ENCODE data around the gene SNF8.

Gene SNF8

DNA sequence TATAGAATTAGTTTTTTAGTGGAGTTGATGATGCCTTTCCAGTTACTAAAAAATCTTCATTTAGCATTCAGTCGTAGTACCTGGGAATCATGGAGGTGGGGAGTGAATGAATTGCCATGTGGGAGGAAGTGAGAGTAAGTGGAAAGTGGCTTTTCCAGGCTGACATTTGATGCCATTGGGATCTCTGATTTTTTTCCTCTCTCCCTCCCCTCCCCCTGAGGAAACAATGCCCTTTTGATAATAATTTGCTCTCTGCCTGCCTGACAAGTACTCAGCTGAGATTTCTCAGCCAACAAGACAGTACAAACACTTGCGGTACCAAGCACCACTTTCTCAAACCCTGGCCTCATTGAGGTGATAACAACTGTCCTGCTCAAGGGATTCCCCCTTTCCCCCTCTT, 34.3 kb downstream of the SNF8 start:
- Mint-ChIP-seq H3K27ac (peak overlapping the region; percentile 82 to 92 (median 87)), H3K9me3 (no peaks in the 10 kb centered on the region), H3K36me3 (ENCODE audit: low read depth) (peaks cover 37% of the 10 kb centered on the region), H3K4me1 (peaks cover 47% of the 10 kb centered on the region), H3K4me3 (peak overlapping the region; percentile 95 to 96 (median 96)), H3K27me3 (ENCODE audit: low read depth) (no peaks in the 10 kb centered on the region)
- TF ChIP-seq, protein P1, sequence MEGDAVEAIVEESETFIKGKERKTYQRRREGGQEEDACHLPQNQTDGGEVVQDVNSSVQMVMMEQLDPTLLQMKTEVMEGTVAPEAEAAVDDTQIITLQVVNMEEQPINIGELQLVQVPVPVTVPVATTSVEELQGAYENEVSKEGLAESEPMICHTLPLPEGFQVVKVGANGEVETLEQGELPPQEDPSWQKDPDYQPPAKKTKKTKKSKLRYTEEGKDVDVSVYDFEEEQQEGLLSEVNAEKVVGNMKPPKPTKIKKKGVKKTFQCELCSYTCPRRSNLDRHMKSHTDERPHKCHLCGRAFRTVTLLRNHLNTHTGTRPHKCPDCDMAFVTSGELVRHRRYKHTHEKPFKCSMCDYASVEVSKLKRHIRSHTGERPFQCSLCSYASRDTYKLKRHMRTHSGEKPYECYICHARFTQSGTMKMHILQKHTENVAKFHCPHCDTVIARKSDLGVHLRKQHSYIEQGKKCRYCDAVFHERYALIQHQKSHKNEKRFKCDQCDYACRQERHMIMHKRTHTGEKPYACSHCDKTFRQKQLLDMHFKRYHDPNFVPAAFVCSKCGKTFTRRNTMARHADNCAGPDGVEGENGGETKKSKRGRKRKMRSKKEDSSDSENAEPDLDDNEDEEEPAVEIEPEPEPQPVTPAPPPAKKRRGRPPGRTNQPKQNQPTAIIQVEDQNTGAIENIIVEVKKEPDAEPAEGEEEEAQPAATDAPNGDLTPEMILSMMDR (IDR thresholded peaks at IDR 0.05; ENCODE audit: unreplicated experiment in 3 of 3), result no peak

DNA sequence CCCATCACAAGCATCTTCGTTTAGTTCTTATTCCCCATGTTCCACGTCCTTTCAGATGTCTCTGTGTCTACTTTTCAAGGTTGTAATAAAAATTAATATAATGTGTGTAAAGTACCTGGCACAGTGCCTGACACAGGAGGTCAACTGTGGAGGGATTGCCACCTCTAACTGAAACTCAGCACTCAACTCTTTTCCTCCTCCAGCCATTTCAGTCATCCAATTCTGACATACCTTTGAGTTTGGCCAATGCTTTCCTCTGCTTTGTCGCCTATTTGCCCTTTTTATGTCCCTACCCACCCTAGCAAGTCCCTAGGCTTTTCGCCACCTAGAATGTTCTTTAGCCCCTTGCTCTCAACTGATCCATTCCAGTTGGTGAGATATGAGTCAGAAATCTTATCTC, 34.9 kb downstream of the SNF8 start:
- TF ChIP-seq, protein P1 (IDR thresholded peaks at IDR 0.05; ENCODE audit: unreplicated experiment in 3 of 3), result no peak
- Mint-ChIP-seq H3K4me3 (peak overlapping the region; percentile 95 to 96 (median 96)), H3K27me3 (ENCODE audit: low read depth) (no peaks in the 10 kb centered on the region), H3K36me3 (ENCODE audit: low read depth) (peaks cover 36% of the 10 kb centered on the region), H3K4me1 (peaks cover 47% of the 10 kb centered on the region), H3K27ac (peak overlapping the region; percentile 82 to 92 (median 87)), H3K9me3 (no peaks in the 10 kb centered on the region)

DNA sequence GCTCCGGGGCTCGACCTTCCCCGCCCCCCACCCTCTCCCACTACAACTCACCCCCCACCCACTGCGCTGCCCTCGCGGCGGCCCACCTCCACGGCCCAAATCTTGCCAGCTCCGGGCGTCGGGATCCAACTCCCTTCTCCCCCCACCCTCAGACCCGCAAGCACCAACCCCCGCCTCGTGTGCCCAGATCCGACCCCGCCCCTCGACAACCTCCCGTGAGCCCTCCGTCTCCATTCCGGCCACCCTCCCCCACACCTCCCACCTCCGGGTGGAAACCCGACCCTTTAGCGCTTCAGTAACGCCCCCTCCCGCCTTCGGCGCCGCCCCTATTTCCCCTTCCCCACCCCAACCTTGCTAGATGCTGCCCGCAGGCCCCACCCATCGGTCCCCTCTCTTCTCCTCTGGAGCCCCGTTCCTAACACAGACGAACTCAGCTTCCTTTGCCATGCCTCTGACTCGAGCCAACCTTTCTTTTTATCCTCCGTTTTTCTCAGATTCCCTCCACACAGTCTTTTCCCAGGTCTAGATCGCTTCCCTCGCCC, 35.7 kb downstream of the SNF8 start:
- H3K4me3 Mint-ChIP-seq, result peak overlapping the region; percentile 95 to 96 (median 96)
- peaks cover 47% of the 10 kb centered on the region for H3K4me1 Mint-ChIP-seq
- peak overlapping the region; percentile 83 to 92 (median 87) for H3K27ac Mint-ChIP-seq
- no peaks in the 10 kb centered on the region for H3K27me3 Mint-ChIP-seq (ENCODE audit: low read depth)
- no peaks in the 10 kb centered on the region for H3K9me3 Mint-ChIP-seq
- TF ChIP-seq, protein P1 (IDR thresholded peaks at IDR 0.05; ENCODE audit: unreplicated experiment in 3 of 3), result no peak
- peaks cover 29% of the 10 kb centered on the region for H3K36me3 Mint-ChIP-seq (ENCODE audit: low read depth)

DNA sequence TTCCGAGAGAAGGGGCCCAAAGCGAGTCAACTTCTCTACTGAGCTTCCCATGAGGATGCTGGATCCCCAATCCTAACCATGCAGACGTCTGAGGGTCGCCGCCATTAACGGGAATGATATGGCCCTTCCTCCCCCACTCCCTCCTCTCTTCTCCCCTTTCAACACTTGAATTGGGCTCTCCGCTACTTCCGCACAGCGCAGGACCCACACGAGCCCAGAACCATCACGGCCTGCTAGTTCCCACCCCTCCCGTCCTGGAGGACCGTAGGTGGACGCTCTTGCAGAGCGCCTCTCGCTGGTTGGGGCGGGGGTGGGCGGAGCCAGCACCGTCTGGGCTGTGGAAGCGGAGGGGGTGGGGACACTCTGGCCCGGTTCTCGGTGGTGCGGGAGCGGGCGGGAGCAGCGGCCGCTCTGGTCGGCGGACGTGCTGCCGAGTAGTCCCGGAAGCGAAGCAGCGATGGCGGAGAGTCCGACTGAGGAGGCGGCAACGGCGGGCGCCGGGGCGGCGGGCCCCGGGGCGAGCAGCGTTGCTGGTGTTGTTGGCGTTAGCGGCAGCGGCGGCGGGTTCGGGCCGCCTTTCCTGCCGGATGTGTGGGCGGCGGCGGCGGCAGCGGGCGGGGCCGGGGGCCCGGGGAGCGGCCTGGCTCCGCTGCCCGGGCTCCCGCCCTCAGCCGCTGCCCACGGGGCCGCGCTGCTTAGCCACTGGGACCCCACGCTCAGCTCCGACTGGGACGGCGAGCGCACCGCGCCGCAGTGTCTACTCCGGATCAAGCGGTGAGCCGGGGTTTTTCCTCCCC, 36.4 kb downstream of the SNF8 start, which contains the start of gene UBE2Z:
Gene UBE2Z (plus strand): TSS at position 361 of the 797 bp plus-strand sequence. CDS start 97 bp downstream, at position 458.
- Mint-ChIP-seq H3K9me3 (no peaks in the 10 kb centered on the region), H3K27me3 (ENCODE audit: low read depth) (no peaks in the 10 kb centered on the region), H3K4me1 (peaks cover 47% of the 10 kb centered on the region), H3K4me3 (peak within 1 kb of the TSS; percentile 95 to 96 (median 96)), H3K27ac (peak within 1 kb of the TSS; percentile 90 to 97 (median 97)), H3K36me3 (ENCODE audit: low read depth) (peaks cover 22% of the 10 kb centered on the region)
- TF ChIP-seq, protein P1 (IDR thresholded peaks at IDR 0.05; ENCODE audit: unreplicated experiment in 3 of 3), result no peak

DNA sequence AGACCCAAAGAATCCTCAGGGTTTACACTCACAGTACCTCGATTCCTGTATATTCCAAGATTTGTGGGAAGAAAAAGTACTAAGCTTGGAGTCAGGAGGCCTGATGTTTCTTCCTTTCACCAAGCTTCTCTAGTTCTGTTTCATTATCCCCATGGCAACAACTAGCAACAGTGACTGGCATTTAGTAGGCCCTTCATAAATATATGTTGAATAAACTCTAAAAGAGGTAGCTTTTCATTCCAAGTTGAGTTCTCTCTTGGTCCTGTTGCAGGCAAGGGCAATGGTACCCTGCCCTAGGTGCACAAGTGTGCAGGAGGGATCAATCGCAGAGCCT, 37.0 kb downstream of the SNF8 start:
- TF ChIP-seq, protein P1 (IDR thresholded peaks at IDR 0.05; ENCODE audit: unreplicated experiment in 3 of 3), result no peak
- H3K36me3 Mint-ChIP-seq (ENCODE audit: low read depth), result peaks cover 17% of the 10 kb centered on the region
- H3K27ac Mint-ChIP-seq, result peak overlapping the region; percentile 90 to 97 (median 97)
- peak overlapping the region; percentile 87 to 89 (median 89) for H3K4me3 Mint-ChIP-seq
- no peaks in the 10 kb centered on the region for H3K9me3 Mint-ChIP-seq
- H3K4me1 Mint-ChIP-seq, result peaks cover 46% of the 10 kb centered on the region
- no peaks in the 10 kb centered on the region for H3K27me3 Mint-ChIP-seq (ENCODE audit: low read depth)

Data from nephron (organoid).